ENCODE measurements around the gene ZNF839. TPM values are rescaled to one million over a fixed set of nuclear protein-coding genes. Genes with fewer than 3 reads are reported as not detected.
"Not testable (repeated sequence)": the region's sequence is repeated elsewhere in the genome, so short reads cannot be mapped to it uniquely, and the experiment has no call there.

ZNF839 gene
- polyA plus RNA-seq, 2 of the 4 experiments (the other 2 are of a cell fraction): 6.0 to 10.8 TPM

DNA sequence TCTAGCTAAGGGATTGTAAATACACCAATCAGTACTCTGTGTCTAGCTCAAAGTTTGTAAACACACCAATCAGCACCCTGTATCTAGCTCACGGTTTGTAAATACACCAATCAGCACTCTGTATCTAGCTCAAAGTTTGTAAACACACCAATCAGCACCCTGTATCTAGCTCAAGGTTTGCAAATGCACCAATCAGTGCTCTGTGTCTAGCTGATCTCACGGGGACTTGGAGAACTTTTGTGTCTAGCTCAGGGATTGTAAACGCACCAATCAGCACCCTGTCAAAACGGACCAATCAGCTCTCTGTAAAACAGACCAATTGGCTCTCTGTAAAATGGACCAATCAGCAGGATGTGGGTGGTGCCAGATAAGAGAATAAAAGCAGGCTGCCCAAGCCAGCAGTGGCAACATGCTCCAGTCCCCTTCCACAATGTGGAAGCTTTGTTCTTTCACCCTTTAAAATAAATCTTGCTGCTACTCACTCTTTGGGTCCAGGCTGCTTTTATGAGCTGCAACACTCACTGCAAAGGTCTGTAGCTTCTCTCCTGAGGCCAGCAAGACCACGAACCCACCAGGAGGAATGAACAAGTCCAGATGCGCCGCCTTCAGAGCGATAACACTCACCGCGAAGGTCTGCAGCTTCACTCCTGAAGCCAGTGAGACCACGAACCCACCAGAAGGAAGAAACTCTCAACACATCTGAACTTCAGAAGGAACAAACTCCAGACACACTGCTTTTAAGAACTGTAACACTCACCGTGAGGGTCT, 21.1 kb upstream of the ZNF839 start:
- CTCF ChIA-PET: interaction anchor here (1.3 to 2.2 kb wide), 2 partner anchors 18 to 77 kb away, joined by 3 to 8 read pairs; no protein-coding TSS in a partner anchor

DNA sequence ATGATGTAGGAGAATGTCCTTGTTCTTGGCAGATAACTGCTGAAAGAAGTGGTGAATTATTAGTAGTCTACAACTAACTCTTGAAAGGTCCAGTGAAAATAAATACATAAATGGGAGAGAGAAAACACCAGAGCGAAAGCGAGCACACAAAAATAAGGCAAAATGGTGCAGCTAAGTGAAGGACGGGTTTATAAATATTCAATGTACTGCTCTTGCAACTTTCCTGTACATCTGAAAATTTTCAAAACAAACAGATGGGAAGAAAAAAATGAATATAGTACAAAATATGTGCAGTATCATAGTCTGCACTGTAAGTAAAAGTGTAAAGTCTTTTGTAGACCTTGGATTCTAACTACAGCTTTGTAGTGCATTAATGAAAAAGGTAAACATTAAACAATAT, 15.9 kb upstream of the ZNF839 start:
- no peak for ATAC-seq

More for the DNA sequence above, 21.1 kb upstream of the ZNF839 start:
- FAIRE-seq; H3K4me2 ChIP-seq; POLR2A ChIA-PET; H3K27ac ChIP-seq; ATAC-seq; H3K9me3 ChIP-seq; DNase-seq (ENCODE audit: low read depth in 1 of 2, low spot score in 1 of 2); H3K4me3 ChIP-seq: not testable (repeated sequence)
- peaks cover 26% of the 10 kb centered on the region for H3K4me1 ChIP-seq
- peak; percentile 1 for TF ChIP-seq MAFK (IDR thresholded peaks at IDR 0.05; ENCODE audit: partially characterized antibody)
- 91% methylated on average over 12 of the region's 12 CpGs for WGBS (ENCODE audit: missing lambda C conversion rate)

More for the DNA sequence above, 15.9 kb upstream of the ZNF839 start:
- ChIA-PET POLR2A (no interaction called here), CTCF (interaction anchor here (0.6 to 6.1 kb wide), 6 partner anchors 9 to 195 kb away, joined by 4 to 36 read pairs (median 4); no protein-coding TSS in a partner anchor)
- DNase-seq (ENCODE audit: low read depth in 1 of 2, low spot score in 1 of 2) (no peak), FAIRE-seq (no peak)
- H3K9me3 ChIP-seq: no peaks in the 10 kb centered on the region
- H3K27ac ChIP-seq: no peak overlapping the region
- no peak for TF ChIP-seq HDAC2 (IDR thresholded peaks at IDR 0.05)
- no peak for TF ChIP-seq ZC3H11A (IDR thresholded peaks at IDR 0.05)
- TF ChIP-seq KDM1A (IDR thresholded peaks at IDR 0.05; ENCODE audit: low read depth): no peak
- TF ChIP-seq EHF (CRISPR knock-in tag; IDR thresholded peaks at IDR 0.05): no peak
- TF ChIP-seq CHD4 (IDR thresholded peaks at IDR 0.05; ENCODE audit: borderline replicate concordance): no peak
- no peak for TF ChIP-seq EHMT2 (IDR thresholded peaks at IDR 0.05; ENCODE audit: low read depth)
- TF ChIP-seq, protein P1, sequence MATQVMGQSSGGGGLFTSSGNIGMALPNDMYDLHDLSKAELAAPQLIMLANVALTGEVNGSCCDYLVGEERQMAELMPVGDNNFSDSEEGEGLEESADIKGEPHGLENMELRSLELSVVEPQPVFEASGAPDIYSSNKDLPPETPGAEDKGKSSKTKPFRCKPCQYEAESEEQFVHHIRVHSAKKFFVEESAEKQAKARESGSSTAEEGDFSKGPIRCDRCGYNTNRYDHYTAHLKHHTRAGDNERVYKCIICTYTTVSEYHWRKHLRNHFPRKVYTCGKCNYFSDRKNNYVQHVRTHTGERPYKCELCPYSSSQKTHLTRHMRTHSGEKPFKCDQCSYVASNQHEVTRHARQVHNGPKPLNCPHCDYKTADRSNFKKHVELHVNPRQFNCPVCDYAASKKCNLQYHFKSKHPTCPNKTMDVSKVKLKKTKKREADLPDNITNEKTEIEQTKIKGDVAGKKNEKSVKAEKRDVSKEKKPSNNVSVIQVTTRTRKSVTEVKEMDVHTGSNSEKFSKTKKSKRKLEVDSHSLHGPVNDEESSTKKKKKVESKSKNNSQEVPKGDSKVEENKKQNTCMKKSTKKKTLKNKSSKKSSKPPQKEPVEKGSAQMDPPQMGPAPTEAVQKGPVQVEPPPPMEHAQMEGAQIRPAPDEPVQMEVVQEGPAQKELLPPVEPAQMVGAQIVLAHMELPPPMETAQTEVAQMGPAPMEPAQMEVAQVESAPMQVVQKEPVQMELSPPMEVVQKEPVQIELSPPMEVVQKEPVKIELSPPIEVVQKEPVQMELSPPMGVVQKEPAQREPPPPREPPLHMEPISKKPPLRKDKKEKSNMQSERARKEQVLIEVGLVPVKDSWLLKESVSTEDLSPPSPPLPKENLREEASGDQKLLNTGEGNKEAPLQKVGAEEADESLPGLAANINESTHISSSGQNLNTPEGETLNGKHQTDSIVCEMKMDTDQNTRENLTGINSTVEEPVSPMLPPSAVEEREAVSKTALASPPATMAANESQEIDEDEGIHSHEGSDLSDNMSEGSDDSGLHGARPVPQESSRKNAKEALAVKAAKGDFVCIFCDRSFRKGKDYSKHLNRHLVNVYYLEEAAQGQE (IDR thresholded peaks at IDR 0.05): no peak
- TF ChIP-seq NPAS2 (CRISPR knock-in tag; IDR thresholded peaks at IDR 0.05; ENCODE audit: borderline replicate concordance): no peak
- TF ChIP-seq, protein P2, sequence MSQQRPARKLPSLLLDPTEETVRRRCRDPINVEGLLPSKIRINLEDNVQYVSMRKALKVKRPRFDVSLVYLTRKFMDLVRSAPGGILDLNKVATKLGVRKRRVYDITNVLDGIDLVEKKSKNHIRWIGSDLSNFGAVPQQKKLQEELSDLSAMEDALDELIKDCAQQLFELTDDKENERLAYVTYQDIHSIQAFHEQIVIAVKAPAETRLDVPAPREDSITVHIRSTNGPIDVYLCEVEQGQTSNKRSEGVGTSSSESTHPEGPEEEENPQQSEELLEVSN (IDR thresholded peaks at IDR 0.05; ENCODE audit: borderline replicate concordance, low read depth): no peak
- TF ChIP-seq, protein P3, sequence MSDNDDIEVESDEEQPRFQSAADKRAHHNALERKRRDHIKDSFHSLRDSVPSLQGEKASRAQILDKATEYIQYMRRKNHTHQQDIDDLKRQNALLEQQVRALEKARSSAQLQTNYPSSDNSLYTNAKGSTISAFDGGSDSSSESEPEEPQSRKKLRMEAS (IDR thresholded peaks at IDR 0.05): no peak
- TF ChIP-seq TP53 (CRISPR knock-in tag; IDR thresholded peaks at IDR 0.05): no peak
- TF ChIP-seq, protein P4, sequence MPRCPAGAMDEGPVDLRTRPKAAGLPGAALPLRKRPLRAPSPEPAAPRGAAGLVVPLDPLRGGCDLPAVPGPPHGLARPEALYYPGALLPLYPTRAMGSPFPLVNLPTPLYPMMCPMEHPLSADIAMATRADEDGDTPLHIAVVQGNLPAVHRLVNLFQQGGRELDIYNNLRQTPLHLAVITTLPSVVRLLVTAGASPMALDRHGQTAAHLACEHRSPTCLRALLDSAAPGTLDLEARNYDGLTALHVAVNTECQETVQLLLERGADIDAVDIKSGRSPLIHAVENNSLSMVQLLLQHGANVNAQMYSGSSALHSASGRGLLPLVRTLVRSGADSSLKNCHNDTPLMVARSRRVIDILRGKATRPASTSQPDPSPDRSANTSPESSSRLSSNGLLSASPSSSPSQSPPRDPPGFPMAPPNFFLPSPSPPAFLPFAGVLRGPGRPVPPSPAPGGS (IDR thresholded peaks at IDR 0.05): no peak
- TF ChIP-seq, protein P5, sequence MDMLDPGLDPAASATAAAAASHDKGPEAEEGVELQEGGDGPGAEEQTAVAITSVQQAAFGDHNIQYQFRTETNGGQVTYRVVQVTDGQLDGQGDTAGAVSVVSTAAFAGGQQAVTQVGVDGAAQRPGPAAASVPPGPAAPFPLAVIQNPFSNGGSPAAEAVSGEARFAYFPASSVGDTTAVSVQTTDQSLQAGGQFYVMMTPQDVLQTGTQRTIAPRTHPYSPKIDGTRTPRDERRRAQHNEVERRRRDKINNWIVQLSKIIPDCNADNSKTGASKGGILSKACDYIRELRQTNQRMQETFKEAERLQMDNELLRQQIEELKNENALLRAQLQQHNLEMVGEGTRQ (IDR thresholded peaks at IDR 0.05): no peak
- TF ChIP-seq, protein P6, sequence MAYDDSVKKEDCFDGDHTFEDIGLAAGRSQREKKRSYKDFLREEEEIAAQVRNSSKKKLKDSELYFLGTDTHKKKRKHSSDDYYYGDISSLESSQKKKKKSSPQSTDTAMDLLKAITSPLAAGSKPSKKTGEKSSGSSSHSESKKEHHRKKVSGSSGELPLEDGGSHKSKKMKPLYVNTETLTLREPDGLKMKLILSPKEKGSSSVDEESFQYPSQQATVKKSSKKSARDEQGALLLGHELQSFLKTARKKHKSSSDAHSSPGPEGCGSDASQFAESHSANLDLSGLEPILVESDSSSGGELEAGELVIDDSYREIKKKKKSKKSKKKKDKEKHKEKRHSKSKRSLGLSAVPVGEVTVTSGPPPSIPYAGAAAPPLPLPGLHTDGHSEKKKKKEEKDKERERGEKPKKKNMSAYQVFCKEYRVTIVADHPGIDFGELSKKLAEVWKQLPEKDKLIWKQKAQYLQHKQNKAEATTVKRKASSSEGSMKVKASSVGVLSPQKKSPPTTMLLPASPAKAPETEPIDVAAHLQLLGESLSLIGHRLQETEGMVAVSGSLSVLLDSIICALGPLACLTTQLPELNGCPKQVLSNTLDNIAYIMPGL (CRISPR knock-in tag; IDR thresholded peaks at IDR 0.05; ENCODE audit: borderline replicate concordance): no peak
- no peak for TF ChIP-seq RARB (CRISPR knock-in tag; IDR thresholded peaks at IDR 0.05)
- no peak for TF ChIP-seq MYC (IDR thresholded peaks at IDR 0.05; ENCODE audit: borderline replicate concordance, low read length)
- H3K4me3 ChIP-seq: peak overlapping the region; percentile 87; the same call in 1 of the 3 replicates
- peaks cover 9% of the 10 kb centered on the region; the same call in 1 of the 3 replicates for H3K4me1 ChIP-seq
- WGBS (ENCODE audit: missing lambda C conversion rate): 83% methylated on average over 3 of the region's 3 CpGs
- peak overlapping the region; percentile 89 for H3K4me2 ChIP-seq
